SIG-M5 treated with dmso at 0.1 percent for 504 hours (cell line): ENCODE measurements around the gene TNPO3.

Experiments used
- DNase-seq: peaks from one replicate; lab custom pipeline; 2025; ENCODE audit not compliant: unreplicated experiment; lab: John Stamatoyannopoulos, UW

The TNPO3 gene

DNA sequence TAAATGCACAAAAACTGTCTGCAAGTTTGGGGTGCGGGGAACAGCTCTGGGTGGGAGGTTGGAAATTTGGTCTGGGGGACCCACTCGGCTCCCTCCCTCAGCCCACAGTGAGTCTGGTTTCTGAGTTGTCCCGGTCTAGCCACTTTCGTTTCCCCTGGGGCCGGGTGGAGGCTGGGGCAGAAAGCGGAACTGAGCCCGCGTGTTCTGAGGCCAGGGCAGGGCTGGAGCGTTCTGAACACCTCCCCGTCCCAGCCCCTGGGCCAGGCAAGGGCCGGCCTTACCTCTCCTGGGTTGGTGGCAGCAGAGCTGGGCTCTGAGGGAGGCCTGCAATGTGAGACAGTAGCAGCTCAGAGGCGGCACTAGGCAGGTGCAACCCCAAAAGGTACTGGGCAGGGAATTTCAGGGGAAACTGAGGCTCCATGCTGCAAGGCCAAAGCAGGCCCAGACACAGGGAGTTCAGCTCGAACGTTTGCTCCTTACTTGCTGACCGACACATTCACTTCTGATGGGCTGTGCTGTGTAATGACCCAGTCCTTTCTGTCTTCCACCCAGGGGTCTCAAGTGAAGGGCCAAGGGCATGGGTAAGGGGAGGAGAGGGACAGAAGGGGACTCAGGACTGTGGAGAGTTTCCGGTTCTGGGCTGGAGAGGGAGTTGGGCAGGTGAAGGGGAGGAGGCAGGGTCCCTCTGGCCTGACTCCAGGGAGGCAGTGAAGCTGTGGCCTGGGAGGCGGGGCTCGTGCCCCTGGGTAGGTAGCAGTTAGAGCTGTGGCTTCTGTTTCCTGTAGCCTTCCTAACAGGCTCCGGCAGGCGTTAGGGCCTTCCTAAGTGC lies 114.2 kb downstream of the TNPO3 start:
- peak; percentile 82 for DNase-seq

DNA sequence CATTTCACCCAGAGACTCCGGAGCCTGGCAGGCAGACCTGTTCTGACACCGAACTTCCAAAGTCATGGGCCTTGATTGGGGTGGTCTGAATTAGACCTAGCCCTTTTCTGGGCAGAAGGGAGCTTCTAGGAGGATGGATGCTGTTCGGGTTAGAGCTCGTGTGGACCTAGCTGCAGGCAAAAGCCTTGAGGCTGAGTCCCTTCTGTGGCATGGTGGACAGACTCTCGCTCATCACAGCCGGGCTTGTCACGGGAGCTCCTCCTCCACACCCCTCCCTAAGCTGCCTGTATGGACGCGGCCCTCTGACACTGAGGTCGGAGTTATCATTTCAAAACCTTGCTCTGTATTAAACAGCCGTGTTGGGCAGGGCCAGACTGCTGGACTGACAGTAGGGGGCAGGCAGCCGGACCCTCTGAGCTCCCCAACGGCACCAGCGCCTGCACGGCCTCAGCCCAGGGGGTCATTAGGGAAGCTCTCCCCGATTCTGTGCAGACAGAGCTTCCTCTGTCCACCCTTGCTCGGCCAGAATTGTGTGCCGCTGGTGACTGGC lies 115.0 kb downstream of the TNPO3 start:
- no peak for DNase-seq

DNA sequence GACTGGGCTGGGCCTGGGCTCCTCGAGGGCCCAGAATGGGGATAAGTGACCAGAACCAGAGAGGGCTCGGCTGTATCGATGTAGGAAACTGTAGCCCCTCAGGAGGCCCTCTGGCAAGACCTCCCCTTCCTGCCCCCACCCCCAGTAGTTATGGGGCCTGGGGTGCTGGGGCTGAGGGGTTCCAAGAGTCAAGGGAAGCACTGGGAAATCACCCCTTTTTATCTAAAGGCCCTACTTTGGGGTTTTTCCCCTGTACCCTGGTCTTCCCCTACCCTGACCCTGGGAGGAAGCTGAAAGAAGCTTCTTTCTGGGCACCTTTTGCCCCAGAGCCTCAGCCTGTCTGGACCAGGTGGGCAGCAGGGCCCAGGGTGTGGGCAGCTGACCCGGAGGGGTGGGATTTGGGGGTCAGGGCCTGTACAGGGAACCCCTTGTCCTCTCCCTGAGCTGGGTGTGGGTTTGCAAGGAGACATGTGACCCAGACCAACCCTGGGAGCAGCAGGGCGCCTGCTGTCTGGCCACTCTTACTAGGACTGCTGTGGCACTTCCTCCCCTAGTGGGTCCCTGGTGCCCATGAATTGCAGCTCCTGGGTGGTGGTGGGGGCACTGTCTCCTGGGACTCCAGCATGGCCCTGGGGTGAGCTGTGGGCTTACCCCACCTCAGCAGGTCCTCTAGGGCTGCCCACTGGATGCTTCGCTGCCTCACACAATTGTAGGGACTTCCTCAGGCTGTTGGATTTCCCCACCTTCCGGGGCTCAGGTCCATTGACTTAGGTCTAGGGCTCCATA lies 115.6 kb downstream of the TNPO3 start:
- DNase-seq, result no peak

DNA sequence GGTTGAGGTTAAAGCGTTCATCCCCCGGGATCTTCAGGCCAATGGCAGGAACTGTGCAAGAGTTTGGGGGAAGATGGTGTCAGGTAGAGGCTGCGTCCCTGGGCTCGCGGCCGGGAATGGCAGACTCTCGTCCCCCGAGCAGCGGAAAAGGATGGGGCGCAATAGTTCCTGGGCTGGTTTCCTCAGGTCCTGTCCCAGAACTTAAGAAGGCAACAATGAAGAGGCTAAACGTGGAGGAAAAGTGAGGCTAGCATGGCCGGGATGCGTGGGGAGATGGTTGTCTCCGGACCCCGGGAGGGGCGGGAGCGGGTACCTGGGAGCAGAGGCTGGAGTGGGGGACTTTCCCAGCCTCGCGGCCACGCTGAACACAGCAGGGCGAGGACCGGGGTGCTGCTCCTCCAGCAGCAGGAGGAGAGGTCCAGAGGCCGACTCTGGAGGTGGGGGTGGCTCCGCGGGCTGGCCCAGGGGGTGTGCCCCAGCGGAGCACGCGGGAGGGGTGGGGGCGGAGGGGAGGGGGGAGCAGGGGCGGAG lies 116.3 kb downstream of the TNPO3 start:
- no peak for DNase-seq

DNA sequence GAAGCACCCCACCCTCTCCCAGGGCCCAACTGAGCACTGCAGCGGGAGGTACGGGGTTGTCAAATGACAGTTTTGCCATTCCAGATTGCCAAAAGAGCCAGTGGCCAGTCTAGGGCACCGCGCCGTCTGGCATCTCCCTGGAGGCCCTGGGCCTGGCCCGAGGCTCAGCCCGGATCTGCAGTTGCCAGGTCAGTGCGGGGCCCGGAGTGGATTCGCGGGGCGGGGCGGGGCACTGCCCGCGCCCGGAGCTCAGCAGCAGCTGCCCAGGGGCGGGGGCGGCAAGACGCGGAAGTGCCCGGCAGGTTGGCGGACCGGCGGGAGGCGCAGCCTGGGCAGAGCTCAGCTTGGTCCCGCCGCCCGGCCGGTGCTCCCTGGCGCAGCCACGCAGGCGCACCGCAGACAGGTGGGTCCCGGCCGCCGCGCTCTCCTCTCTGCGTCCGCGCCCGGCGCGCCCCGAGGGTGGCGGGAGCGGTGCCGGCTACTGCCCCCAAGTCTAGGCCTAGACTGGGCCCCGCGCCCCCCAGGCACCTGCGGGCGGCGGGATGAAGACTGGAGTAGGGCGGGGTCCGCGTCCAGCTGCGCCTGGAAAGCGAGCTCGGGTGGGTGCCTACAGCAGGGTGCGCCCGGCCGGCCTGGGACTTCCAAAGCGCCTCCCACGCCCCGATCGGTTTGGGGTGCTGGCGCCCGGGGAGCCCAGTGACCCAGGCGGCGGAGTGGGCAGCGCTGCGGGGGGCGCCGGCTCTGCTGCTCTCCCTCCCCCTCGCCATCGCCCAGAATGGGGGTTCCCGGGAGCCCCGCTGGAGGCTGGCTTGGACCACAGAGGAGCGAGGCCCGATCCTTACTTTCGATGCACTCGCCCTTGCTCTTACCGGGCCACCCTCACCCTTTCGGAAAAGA lies 117.0 kb downstream of the TNPO3 start, which contains the start of gene IRF5:
TSS of gene IRF5 (plus strand) at position 281 of the 897 bp plus-strand sequence. CDS start 4,155 bp downstream, outside the sequence.
- DNase-seq, result no peak

DNA sequence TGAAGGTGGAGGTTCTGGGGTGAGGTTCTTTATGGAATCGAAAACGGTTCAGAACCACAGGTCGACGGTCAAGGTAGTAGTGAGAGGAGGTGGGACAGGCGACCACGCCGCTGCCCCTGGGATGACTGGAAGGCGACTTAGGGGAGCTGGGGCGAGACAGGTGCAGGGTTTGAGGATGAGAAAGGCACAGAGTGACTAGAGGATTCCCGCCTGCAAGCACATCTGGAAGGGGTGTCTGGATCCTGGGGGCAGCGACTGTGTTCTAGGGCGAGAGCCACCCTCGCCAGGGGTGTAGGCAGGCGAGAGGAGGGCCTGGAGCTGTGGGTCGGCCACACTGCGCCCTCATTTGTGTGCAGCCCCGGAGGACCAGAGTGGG lies 117.7 kb downstream of the TNPO3 start:
- DNase-seq, result no peak

DNA sequence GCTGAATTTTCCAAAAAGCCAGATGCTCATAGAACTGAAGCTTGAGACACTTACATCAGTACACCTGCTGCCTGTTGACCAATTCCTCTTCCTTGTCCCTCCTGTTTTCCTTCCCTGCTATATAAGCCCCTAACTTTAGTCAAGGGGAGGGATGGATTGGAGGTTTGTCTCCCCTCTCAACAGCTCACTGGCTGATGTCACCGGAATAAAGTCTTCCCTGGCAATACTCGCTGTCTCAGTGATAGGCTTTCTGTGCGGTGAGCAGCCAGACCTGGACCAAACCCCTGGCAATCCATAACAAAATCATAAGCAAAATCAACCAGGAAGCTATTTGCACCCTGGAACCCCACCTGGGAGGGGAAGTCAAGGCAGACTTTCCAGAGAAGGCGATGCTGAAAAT lies 118.1 kb downstream of the TNPO3 start:
- no peak for DNase-seq

DNA sequence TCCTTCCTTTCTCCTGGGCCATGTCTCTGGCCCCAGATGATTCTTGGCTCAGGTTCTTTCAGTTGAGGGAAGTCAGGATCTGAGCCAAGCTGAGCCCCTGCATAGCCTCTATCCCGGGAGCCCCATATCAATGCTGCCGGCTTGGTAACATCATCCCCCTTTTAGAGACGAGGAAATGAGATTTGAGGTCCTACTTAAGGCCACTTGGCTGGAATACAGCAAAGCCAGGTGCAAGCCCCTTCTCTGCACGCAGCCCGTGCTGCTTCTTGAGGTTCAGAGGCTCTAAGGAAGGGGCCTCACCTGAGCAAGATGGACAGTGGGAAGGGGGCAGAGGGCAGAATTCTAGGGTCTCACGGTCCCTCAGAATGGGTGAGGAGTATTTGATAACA lies 119.6 kb downstream of the TNPO3 start:
- no peak for DNase-seq

DNA sequence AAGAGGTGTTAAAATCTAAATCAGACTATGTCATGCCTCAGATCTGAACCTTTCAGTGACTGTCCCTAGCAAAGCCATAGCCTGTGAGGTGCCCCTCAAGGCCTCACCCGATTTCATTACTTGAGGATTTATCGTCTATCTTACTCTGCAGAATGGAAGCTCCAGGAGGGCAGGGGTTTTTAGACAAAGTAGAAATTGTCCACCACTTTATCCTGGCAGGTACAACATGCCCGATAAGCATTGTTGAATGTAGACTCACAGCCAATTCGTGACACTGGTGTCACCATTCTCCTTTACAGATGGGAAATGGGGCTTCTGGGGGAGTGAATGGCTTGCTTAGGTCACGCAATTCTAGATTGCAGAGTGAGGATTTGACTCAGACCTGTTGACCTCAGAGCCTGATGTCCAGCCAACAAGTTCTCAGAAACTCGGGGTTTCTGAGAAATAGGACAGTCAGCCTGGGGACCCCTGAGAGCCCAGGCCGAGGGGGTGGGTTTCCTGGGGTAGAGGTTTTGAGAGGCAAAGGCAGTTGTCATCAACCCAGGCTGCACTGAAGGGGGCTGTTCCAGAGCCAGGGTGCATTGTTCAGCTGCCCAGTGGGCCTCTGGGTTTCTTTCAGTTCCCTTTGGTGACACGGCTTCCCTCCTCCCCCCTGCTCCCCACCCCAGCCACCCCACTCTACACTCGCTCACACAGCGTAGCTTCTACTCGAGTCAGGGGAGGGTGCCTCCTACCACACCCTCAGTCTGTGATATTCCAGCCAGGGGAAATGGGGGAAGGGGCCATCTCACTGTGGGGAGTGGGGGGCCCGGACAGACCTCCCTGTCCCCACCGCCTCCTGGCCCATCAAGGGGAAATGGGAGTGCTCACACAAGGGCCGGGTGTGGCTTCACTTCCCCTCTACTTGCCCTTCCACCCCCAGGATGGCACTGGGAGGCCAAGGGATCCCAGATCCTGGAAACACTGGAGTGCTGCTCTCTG lies 120.3 kb downstream of the TNPO3 start:
- peak; percentile 62 for DNase-seq

DNA sequence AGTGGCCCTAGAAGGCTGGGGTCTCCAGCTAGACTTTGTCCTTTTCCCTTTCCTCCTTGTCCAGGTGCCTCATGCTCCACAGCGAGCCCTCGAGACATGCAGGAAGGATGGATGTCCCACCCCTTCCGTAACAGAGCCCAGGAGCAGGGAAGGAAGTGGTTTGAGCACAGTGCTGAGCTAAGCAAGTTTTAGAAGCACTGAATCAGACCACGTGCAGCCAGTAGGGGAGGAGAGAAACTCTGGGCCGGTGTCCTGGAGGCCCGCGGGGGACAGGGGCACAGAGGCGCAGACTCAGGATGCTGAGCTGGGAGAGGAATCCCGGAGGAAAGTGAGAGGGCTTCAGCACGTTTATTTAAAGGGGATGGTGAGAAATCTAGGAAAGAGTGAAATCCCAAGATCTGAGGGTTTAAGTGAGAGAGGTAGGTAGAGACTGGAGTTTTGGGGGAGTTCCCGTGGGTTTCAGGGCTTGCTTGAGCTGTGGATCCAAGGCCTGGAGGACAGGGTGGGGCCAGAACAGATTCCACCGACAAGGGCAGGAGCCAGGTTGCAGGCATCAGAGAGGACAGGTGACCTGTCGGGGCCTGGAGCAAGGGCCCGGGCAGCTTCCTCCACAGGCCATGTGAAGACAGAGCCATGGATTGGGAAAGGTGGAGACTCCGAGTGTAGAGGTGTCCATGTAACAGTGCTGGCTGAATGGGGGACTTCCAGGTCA lies 121.6 kb downstream of the TNPO3 start:
- no peak for DNase-seq

DNA sequence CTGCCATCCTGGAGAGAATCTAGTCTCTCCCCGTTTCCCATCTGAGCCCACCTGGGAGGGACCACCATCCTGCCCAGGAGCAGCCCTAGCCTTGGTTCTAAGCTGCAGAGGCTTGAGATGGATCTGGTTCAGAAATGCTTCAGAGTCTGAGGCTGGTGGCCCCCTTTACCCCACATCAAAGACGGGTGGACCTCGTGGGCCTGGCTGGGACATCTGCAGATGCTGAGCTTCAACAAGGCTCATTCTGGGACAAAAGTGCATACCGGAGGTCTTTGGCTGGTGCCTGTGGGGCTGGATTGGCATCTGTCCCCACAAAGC lies 122.1 kb downstream of the TNPO3 start:
- no peak for DNase-seq

DNA sequence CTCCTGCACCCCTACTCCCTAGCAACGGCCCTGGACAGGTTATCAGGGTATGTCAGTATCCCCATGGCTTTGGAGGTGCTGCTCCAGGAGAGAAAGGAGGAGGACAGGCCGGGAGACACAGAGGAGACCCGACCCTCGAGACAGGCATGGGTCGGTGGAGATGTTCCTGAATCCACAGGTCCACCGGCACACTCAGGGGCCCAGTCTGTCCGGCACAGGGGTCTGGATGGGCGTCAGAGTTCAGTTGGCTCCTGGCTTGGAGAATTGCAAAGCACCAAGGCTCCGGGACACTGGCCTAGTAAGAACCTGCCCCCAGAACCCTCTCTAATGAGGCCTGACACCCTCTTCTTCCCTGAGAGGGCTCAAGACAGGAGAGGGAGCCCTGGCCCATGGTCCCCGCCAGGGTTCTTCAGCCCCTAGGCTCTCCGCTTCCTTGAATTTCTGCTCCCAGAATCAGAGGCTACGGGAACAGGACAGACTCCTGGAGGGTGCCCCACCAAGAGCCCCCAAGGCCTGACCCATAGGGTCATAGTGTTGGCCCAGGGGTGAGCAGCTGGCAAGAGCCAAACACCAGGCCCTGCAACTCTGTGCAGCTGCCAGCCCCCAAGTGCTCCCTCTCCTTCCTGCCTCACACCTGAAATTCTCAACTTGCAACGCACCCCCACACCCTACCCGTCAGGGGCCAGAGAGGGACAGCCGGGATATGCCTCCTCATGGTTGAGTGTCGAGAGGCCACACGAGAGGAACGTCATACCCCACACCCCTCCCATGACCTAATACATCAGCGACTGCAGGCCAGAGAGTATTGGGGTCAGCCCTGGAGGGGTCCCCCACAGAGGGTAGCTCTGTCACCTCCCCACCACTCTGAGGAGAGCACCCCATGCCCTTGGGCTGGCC lies 122.7 kb downstream of the TNPO3 start:
- DNase-seq, result no peak

DNA sequence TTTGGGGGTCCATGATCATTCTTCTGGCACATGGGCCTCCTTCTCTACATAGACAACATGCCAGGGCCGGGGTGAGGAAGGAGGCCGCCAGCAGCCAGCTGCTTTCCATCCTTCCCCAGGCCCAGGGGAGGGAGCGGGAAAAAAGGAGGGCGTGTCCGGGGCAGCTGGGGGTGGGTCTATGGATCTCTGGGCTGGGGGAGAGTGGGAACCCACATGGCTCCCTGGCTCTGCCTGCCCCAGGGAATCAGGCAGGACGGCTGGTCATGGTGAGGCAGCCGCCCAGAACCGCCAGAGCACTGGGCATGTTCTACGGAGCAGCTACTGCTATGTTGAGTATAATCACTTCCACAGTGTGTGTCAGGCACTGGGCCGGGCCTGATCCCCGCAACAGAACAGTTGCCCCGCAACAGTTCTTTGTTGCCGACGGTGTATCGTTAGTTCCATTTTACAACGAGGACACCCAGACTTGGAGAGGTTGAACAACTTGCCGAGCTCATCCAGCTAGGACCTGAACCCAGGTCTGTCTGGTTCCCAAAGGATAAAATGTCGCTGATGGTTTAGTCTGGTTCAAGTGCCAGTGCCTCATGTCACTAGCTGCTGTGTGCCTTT lies 123.6 kb downstream of the TNPO3 start:
- no peak for DNase-seq

DNA sequence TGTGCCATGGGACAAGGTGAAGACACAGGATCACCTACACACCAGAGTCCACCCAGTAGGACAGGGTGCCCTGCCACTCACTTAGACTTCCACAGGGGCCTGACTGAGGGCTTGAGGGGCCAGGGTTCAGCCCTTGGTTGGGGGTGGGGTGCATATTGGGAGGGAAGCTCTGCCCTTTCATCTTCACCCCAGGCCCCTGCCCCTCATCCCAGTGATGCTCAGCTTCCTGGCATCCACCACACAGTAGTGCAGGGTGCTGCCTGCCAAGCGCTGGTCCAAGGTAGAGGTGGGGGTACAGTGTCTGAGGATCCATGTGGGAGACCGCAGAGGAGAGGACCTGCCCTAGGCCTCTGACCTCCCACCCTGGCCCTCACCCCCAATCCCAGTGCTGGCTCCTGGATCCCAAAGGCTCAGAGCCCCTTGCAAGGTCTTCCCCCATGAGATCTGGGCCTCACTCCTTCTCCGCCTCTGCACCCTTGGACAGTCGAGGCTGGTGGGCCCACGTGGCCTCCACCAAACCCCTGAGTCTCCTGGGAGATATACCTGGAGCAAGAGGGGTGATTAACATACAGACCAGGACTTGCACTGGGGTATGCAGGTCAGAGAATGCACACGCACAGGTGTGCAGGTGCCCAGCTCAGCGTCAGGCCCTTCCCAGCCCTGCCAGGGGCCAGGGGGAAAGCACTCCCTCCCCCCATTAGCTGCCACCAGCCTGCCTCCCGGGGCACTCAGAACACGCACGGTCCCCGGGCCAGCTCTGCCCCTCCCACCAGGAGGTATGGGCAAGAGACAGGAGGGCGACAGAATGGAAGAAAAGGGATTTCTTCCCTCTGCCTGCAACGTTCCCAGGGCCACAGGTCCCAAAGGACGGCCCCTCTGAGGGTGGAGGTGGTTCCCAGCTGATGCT lies 125.8 kb downstream of the TNPO3 start:
- DNase-seq, result no peak

DNA sequence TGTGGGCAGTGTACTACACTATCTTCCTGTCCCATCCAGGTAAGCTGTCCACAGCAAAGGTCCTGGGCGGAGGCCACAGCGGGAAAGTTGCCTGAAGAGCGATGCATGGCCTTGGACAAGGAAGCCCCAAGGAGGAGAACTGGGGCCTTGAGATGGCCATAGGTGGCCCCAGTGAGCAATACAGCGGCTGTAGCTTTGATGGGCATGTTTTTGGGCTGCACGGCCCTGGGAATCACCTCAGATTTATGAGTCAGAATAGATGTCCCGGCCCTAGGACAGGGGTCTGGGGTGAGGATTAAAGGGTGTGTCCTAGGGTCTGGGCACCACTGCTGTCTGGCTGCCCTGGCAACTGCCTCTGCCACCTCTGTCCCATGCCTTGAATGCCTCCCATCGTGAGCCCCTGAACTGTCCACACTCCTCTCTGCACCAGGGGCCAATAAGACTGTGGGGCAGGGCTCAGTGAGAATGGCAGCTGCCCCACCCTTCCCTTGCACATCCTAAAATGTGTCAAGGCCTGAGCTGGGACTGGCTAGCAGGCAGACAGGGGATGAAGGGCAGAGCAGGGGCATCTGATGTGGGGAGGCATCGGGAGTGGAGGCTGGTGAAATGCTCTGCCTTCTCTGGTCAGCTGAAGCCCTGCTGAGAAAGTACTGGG lies 126.6 kb downstream of the TNPO3 start:
- no peak for DNase-seq
